Raji (cell line): Measurements from ENCODE around the gene TP53I11.

ENCODE experiments used
- POLR2A ChIP-seq: IDR thresholded peaks from 2 replicates; pipeline ENCODE4 v1.6.1; 2011; ENCODE audit warnings: low read depth, low read length, control low read depth; ENCODE audit not compliant: insufficient read depth

Gene TP53I11

DNA sequence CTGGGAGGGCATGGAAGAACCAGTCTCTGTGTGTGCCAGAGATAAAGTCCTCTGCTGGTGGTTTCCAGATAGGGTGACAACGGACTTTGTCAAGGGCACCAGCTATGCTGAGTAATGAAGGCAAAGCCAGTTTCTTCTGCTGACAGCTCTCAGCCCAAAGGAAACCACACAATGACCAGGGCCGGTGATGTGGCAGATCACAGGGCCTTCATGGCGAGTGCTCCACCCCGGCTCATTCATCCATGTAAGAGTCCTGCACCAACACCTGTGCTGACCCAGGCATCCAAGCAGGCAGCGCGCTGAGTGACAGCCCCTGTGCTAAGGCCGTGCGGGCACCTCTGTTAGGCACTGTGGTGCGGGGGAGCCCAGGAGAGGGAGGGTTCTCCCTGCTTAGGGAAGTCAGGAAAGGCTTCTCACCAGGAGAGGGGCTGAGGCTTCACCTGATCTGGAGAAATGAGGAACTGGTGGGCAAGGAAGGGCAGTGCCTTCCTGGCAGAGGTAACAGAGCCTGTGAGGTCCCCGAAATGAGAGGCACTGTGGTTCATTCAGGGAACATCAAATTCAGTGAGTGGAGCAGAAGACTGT lies 33.8 kb downstream of the TP53I11 start:
- TF ChIP-seq POLR2A = no peak

DNA sequence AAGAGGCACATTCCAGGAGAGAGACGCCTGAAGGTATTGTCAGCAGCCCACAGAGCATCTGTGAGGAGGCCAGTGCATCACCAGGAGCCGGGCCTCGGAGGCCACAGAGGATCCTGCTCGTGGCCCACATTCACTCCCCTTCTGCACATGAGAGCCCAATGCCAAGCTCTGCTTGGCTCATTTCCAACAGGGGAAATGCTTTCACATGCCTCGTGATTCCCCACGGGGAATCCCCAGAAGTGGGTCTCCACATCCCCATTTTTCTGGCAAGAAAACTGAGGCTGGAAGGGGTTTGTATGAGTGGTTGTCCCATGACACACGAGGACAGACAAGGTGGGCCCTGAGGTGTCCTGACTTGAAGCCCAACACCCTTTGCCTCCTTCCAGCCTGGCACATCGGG lies 34.4 kb downstream of the TP53I11 start:
- no peak for TF ChIP-seq POLR2A

DNA sequence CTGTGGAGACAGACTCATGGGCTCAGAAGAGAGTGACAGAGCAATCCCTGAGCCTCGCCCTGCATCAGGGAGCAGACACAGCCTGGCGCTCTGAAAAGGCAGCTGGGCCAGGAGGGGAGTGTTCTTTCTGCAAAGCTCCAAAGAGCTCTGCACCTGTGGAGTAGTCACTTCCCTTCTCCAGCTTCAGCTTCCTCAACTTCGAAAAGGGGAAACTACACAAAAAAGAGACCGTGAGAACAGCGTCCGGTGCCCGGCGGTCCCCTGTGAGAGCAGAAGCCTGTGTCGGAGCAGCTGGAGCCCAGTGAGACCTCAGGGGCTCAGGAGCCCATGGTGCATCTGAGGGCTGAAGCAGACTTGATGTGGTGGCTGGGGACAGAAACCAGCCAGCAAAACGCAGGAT lies 35.1 kb downstream of the TP53I11 start:
- TF ChIP-seq POLR2A = no peak

DNA sequence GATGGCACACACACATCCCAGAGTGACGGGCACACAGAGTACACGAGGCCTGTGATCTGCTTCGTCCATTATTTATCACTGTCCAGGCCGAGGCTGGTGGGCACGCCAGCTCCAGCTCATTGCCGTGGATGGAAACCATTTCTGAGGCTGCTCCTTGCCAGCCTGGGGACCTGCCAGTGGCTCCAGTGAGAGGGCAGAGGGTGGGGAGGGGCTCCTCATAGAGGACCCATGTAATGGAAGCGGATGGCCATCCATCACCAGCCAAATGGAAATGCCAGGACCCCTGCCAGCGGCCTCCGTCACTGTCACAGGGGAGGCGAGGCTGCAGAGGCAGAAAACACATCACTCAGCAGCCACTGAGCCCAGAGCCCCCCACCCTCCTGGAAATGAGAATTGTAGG lies 35.7 kb downstream of the TP53I11 start:
- no peak for TF ChIP-seq POLR2A

DNA sequence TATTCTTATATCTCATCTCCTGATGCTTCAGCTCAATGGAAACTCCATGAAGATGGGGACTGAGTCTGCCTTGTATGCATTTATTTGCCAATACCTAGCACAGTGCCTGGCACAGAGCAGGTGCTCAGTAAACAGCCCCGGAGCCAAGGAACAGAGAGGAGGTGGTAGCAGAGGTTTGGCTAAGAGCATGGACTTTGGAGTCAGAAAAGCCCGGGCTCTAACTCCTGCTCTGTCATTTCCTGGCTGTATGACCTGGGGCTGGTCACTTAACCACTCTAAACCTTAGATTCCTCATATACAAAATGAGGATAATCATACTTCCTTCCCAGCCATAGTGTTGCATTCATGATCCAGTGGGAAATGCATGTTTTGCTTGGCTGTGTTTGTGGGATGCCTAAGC lies 36.6 kb downstream of the TP53I11 start:
- no peak for TF ChIP-seq POLR2A

DNA sequence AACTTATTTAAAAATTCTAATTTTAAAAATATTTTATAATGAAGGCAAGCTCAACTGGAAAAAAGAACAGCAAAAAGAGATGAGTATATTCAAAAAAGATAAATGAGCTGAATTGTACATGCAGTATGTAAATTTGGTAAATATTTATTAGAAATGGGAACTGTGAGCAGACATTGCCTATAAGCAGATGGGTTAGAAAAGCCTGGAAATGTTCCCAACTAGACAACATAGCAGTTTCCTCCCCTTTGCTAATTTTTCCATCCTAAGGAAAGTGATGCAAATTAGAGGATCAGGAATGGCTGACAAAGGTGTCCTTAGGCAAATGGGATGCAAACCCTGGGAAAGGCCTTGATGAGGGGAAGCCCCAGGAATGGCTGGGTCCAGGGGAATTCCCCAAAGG lies 37.2 kb downstream of the TP53I11 start:
- TF ChIP-seq POLR2A = no peak

DNA sequence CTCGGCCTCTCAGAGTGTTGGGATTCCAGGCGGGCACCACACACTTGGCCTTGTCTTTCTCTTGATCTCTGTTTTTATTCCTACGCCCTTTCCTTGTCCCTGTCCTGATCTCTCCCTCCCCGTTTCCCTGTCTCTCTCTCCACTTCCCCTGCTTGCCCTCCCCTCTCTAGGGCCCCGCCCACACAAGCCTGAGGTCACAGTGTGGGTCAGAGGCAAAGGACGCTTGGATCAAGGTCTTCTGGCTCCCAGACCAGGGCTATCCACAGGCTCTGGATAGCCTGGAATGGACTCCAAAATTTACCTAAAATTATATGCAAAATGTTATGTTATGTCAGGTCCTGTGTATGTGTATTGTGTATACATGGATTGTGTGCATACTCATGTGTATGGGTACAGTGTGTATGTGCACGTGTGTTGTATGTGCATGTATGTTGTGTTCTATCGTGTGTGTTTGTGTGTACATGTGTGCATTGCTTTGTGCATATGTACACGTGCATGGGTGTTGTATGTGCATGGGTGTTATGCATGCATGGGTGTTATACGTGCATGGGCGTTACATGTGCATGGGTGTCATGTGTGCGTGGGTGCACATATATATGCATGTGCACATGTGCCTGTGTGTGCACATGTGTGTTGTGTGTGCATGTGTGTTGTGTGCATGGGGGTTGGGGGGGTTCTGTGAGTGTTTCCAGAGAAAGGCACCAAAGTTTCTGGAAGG lies 38.3 kb downstream of the TP53I11 start:
- TF ChIP-seq POLR2A = no peak

DNA sequence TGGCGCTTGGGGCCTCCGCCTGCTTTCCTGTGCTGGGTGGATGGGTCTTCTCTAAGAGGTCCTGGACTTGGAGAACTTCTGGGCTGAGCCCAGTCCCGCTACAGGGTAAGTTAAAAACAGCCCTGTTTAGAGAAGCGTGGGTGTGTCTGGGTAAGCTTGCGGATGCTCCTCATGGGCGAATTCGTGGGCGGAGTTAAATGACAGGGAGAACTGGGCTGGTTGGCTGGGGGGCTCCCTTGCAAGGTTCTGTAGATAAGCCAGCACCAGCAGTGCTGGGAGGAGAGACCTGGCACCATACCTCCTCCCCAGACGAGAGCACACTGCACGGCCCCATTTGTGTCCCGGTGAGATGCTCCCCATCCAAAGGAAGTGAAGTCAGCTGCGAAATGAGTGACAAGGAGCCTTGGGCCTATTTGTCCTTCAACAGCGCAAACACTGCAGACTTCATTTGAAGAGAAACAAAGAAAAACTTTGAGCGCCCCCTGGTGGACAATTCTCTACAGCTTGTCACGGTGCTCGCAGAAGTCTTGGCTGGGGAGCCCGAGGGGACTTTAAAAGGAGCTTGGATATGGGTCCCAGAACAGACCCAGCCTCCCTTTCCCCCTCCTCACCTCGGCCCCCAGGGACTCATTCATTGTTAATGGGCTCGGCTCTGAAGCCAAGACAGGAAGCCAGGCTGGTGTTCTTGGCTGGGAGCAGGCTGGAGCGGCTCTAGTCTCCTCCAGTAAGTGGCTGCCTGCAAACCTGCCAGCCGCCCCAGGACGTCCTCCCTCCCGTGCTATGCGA lies 39.5 kb downstream of the TP53I11 start:
- no peak for TF ChIP-seq POLR2A

DNA sequence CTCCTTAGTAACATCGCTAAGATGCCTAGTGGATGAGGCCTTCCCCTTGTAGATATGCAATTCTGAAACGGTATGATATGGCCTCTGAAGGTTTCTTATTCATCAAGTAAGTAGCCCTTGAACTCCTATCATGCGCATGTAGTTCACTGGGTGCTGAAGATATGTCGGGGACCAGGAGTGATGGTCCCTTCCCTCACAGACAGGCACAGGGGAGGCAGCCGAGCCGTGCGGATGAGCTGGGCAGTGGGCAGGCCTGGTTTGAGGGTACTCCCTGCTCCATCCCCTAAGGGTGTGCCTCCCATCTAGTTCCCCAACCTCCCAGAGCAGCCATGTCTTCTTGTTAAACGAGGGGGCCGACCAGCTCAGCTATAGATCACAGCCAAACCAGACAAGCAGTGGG lies 40.1 kb downstream of the TP53I11 start:
- no peak for TF ChIP-seq POLR2A

DNA sequence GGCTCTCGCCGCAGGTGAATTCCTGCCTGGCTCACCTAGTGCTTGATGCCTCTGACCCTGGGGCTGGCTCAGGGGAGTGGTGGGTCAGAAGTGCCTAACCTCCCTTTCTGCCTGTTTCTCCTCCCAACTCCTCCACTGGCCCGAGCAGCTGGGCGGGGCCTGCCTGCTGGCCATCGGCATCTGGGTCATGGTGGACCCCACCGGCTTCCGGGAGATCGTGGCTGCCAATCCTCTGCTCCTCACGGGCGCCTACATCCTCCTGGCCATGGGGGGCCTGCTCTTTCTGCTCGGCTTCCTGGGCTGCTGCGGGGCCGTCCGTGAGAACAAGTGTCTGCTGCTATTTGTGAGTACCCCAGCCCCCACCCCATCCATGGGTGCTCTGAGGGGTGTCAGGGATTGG lies 41.1 kb downstream of the TP53I11 start:
- TF ChIP-seq POLR2A = no peak

DNA sequence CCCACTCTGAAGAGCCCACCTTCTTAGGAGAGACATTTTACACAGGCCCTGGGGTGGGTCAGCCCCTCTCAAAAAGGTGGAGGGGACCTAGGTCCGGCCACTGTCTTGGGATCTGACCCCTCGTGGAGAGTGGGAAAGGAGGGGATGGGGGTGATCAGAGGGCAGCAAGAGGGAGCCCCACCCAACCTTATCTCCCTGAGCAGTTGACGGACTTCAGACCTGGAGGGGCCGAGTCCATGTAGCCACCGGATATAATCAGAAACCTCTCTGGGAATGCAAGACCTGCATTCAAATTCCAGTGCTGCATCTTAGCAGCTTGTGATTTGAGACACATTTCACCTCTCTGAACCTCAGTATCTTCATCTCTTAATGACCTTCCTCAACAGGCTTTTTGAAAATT lies 44.0 kb downstream of the TP53I11 start:
- TF ChIP-seq POLR2A = no peak

DNA sequence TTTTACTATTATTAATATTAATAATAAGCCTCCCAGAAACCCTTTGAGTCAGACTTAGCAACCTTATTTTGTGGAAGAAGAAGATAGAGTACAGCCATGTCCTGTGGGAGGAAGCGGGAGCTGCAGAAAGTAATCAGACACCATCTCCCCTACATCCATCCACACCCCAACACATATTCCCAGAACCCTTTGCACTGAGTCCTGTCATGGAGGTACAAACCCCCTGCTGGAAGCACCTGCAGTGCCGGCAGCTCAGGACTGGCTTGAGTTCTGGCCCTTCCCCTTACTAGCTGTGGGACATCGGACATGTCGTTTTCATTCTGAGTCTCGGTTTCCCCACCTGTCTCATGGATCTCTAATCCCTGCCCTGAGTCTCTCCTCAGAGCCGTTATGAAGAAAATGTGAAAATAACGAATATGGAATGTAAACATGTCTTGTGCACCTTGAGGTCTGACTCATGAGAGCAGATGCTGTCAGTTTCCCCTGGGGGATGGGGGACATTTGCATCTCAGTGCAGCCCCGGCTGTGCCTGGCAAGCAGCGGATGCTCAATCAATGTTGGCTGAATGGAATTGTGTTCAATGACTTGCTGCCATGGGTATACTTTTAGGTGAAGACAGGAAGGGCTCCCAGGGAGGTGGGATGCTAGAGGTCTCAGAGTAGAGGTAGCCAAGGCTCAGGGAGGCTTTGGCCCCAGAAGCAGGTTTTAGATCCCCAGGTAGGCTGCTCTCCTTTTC lies 45.4 kb downstream of the TP53I11 start:
- no peak for TF ChIP-seq POLR2A

DNA sequence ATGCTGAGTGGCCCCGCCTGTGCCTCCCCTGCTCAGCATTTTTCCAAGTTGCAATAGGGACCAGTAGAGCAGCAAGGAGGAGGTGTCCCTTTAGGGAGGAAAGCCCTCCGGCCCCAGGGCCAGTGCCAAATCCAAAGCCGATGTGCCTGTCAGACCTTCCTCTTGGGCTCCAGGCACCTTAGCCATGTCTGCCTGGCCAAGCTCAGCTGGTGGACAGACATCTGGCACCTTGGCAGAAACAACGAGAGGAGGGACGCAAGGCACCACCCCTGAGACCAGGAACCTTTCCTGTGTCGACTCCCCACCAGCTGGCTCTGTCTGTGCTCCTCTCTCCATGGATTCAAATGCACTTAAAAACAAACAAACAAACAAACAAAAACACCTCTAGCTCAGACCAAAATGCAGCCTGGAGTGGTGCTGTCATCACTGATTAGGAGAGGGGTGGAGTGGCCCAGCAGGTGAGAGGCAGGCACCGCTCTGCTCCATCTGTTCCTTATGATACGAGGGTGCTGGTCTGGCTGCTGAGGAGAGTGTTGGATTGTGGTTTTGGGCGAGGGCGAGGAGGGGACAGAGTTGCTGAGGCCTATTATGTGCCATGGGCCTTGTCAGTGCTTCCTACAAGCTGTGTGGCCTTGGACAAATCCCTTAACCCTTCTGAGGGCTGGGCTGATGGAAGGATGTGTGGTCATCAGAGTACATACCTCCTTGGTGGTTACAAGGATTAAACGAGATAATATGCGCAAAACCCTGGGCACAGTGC lies 46.2 kb downstream of the TP53I11 start:
- TF ChIP-seq POLR2A = no peak

DNA sequence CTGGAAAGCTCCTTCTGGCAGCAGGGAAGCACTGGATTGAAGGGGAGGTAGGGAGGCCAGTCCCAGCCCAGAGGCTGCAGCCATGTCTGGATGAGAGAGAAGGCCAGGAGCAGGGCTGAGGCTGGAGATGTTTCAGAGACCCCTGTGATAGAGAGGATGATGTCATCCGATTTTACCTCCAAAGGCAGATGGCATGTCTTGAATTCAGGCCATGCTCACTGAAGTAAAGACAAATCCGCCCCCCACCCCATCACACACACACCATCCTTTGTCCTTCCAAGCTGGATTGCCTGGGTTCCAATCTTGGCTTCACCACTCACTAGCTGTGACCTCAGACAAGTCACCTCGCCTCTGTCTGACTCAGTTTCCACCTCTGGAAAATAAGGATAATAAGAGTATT lies 47.2 kb downstream of the TP53I11 start:
- TF ChIP-seq POLR2A = no peak

DNA sequence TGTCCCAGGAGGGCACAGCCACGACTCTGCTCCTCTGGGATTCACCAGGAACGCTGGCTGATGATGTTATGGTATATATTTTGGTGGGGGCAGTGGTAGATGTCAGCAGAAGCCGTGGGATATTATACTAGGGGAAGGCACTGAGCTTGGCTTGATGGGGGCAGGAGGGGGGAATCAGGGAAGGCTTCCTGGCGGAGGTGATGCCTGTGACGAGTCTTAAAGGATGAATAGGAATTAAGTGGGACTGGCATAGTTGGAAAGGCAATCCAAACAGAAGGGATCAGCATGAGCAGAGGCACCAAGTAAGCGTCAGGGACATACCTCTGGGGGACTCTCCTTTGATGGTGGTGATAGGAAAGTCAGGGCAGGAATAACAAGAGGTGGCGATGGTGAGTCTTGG lies 47.6 kb downstream of the TP53I11 start:
- no peak for TF ChIP-seq POLR2A

DNA sequence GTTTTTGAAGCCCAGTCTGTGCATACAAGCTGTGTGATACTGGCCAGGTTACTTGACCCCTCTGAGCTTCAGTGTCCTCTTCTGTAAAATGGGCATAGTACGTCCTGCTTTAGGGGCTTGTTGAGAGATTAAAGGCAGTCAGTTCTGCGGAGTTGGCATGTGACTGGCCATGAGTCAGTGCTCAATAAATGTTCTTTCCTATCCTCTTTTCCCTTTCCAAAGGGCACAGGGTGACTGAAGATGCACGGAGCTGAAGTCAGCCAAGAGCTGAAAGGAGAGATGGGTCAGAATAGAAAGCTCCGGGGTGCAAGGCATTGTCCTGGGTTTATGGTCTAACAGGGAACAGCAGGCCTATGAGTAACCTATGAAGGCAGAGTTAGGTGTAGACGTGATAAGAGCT lies 48.9 kb downstream of the TP53I11 start:
- no peak for TF ChIP-seq POLR2A
